ENCODE data around the gene ATP1A3. TPM values are rescaled to one million over a fixed set of nuclear protein-coding genes. Genes with fewer than 3 reads are reported as not detected.
A peak's percentile ranks its signal among the peaks of the same experiment; 100 is the strongest.

ATP1A3 gene
- total RNA-seq, 1 experiment from 2014 or later, result 34.7 TPM

DNA sequence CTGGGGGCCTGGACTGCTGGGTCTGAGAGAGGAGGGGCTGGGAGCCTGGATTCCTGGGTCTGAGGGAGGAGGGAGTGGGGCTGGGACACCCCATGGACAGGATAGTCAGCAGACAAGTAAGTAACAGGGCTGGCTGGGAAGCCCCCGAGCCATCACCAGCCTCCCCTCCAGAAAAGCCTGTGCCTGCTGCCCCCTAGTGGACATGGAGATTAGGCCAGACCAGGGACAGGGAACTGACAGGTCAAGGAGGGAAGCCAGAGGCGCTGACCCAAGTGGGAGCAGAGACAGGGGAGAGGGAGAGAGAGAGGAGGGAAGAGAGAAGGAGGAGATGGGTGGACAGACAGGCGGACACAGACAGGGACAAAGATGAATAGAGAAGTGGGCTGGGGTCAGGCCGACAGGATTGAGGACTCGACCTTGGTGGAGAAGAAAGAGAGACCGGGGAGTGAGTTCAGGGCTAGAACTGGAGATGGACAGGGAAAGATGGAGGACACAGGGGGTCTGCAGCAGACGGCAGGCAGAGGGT, 59.1 kb downstream of the ATP1A3 start:
- Histone ChIP-seq H4K20me1 (ENCODE audit: insufficient read depth) (no peaks in the 10 kb centered on the region), H3K4me2 (ENCODE audit: low read length) (no peak overlapping the region), H3K27ac (ENCODE audit: low read depth, low read length) (no peak overlapping the region), H2AFZ (ENCODE audit: low read depth, low read length, poor library complexity, severe bottlenecking) (no peak overlapping the region), H3K4me3 (replicated peaks in 1 of 2; ENCODE audit: low read depth in 1 of 2, low read length in 2 of 2) (no peak overlapping the region), H3K79me2 (ENCODE audit: insufficient read depth, low read length) (no peaks in the 10 kb centered on the region), H3K27me3 (ENCODE audit: insufficient read depth, low read length) (no peaks in the 10 kb centered on the region; the same call in 1 of the 2 replicates), H3K4me1 (ENCODE audit: control insufficient read depth in 1 of 2, insufficient read depth in 2 of 2, low read length in 2 of 2) (peaks cover 6 to 20% of the 10 kb centered on the region in 2 experiments; a peak in 3 of 4 replicates), H3K36me3 (ENCODE audit: control insufficient read depth in 1 of 2, insufficient read depth in 2 of 2, low read length in 2 of 2) (no peaks in the 10 kb centered on the region), H3K9ac (ENCODE audit: low read length) (no peak overlapping the region), H3K9me2 (ENCODE audit: insufficient read depth) (no peaks in the 10 kb centered on the region), H3K9me3 (ENCODE audit: control insufficient read depth in 1 of 2, insufficient read depth in 1 of 2, low read depth in 1 of 2, low read length in 2 of 2) (no peaks in the 10 kb centered on the region)
- TF ChIP-seq CTCF (IDR thresholded peaks at IDR 0.05 in 2 of 3, conservative IDR thresholded peaks at IDR 0.05 in 1 of 3; ENCODE audit: borderline replicate concordance in 1 of 3, insufficient read depth in 1 of 3, low read depth in 2 of 3, low read length in 2 of 3) (peak; percentile 82 to 97 (median 93)), RAD21 (IDR thresholded peaks at IDR 0.05; ENCODE audit: low read depth) (peak; percentile 86), TCF7L2 (IDR thresholded peaks at IDR 0.05; ENCODE audit: borderline replicate concordance, extremely low read depth, insufficient read depth, insufficient read length) (no peak)
- TF ChIP-seq, protein P1, sequence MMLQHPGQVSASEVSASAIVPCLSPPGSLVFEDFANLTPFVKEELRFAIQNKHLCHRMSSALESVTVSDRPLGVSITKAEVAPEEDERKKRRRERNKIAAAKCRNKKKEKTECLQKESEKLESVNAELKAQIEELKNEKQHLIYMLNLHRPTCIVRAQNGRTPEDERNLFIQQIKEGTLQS (IDR thresholded peaks at IDR 0.05), result no peak
- ChIA-PET POLR2A (no interaction called here), RAD21 (ENCODE audit: low non-redundant PET in 1 of 2, low total read pairs in 2 of 2, uncharacterized antibody in 2 of 2, unreplicated experiment in 2 of 2) (no interaction called here), CTCF (interaction anchor here (0.7 kb wide), 1 partner anchor 62 kb away, joined by 3 read pairs; no protein-coding TSS in a partner anchor)
- DNase-seq (ENCODE audit: low read depth, low spot score) (peak; percentile 43), ATAC-seq (peak; percentile 90)
- intact Hi-C loops (cut with micrococcal nuclease), result no loop called here
- BruUV-seq (replicated peaks), result no TSS peak

- no peaks in the 10 kb centered on the region for H3K79me2 ChIP-seq (ENCODE audit: insufficient read depth, low read length)
- no peaks in the 10 kb centered on the region; the same call in 1 of the 2 replicates for H3K27me3 ChIP-seq (ENCODE audit: insufficient read depth, low read length)
- BruUV-seq (replicated peaks), result no TSS peak
- ChIA-PET RAD21 (ENCODE audit: low non-redundant PET in 1 of 2, low total read pairs in 2 of 2, uncharacterized antibody in 2 of 2, unreplicated experiment in 2 of 2) (no interaction called here), CTCF (no interaction called here), POLR2A (no interaction called here)
- H3K4me1 ChIP-seq (ENCODE audit: control insufficient read depth in 1 of 2, insufficient read depth in 2 of 2, low read length in 2 of 2), result peaks cover 10 to 30% of the 10 kb centered on the region in 2 experiments
- H4K20me1 ChIP-seq (ENCODE audit: insufficient read depth), result no peaks in the 10 kb centered on the region
- no peak overlapping the region for H3K4me3 ChIP-seq (replicated peaks in 1 of 2; ENCODE audit: low read depth in 1 of 2, low read length in 2 of 2)
- TF ChIP-seq, protein P1 (IDR thresholded peaks at IDR 0.05), result no peak
- no peak for TF ChIP-seq TCF7L2 (IDR thresholded peaks at IDR 0.05; ENCODE audit: borderline replicate concordance, extremely low read depth, insufficient read depth, insufficient read length)
- DNase-seq (ENCODE audit: low read depth, low spot score), result no peak
- H3K9ac ChIP-seq (ENCODE audit: low read length), result no peak overlapping the region
- H2AFZ ChIP-seq (ENCODE audit: low read depth, low read length, poor library complexity, severe bottlenecking), result no peak overlapping the region
- no peaks in the 10 kb centered on the region for H3K9me3 ChIP-seq (ENCODE audit: control insufficient read depth in 1 of 2, insufficient read depth in 1 of 2, low read depth in 1 of 2, low read length in 2 of 2)
- H3K4me2 ChIP-seq (ENCODE audit: low read length), result no peak overlapping the region
- H3K36me3 ChIP-seq (ENCODE audit: control insufficient read depth in 1 of 2, insufficient read depth in 2 of 2, low read length in 2 of 2), result no peaks in the 10 kb centered on the region
- intact Hi-C loops (cut with micrococcal nuclease), result no loop called here
- H3K9me2 ChIP-seq (ENCODE audit: insufficient read depth), result no peaks in the 10 kb centered on the region
- no peak for ATAC-seq
- H3K27ac ChIP-seq (ENCODE audit: low read depth, low read length), result no peak overlapping the region
These were observed 60.2 kb downstream of the ATP1A3 start for GRCh38 chr19:41933693-41934426.
